SK-N-SH treated with all-trans-retinoic acid at 6 μM for 48 hours (cell line): Measurements from ENCODE around the gene SAMD4B.

Experiments used
- ATAC-seq: fragments of 200-7000 bp; cut with Tn5 transposase; 3 replicates; pipeline ENCODE4 v1.9.1; 2020; ENCODE audit warnings: mild to moderate bottlenecking, moderate library complexity
- ARNTL ChIP-seq: fragments of 450-650 bp; formaldehyde crosslinking; IDR thresholded peaks from 2 replicates; pipeline ENCODE4 v1.5.0; 2020; ENCODE audit warnings: low read depth, mild to moderate bottlenecking, moderate library complexity, borderline replicate concordance
- CREB5 ChIP-seq: fragments of 250-450 bp; sonication (Bioruptor Pico); IDR thresholded peaks from 2 replicates; pipeline ENCODE4 v1.5.1; 2020; ENCODE audit warnings: low read depth, mild to moderate bottlenecking, moderate library complexity
- CSDC2 ChIP-seq: fragments of 250-450 bp; sonication (Bioruptor Pico); IDR thresholded peaks from 2 replicates; pipeline ENCODE4 v1.5.0; 2020; ENCODE audit warnings: mild to moderate bottlenecking, moderate library complexity
- CSRNP3 ChIP-seq: fragments of 250-450 bp; sonication (Bioruptor Pico); IDR thresholded peaks from 2 replicates; pipeline ENCODE4 v1.5.1; 2021; ENCODE audit warnings: mild to moderate bottlenecking, moderate library complexity
- ESRRG ChIP-seq: fragments of 250-450 bp; sonication (Bioruptor Pico); IDR thresholded peaks from 2 replicates; pipeline ENCODE4 v1.6.1; 2021; ENCODE audit warnings: mild to moderate bottlenecking
- OSR1 ChIP-seq: fragments of 250-450 bp; sonication (Bioruptor Pico); IDR thresholded peaks from 2 replicates; pipeline ENCODE4 v1.8.0; 2022; ENCODE audit warnings: moderate library complexity, mild to moderate bottlenecking, inconsistent platforms
- PATZ1 ChIP-seq: fragments of 250-450 bp; sonication (Bioruptor Pico); IDR thresholded peaks from 2 replicates; pipeline ENCODE4 v1.8.0; 2020; ENCODE audit warnings: mild to moderate bottlenecking, moderate library complexity, borderline replicate concordance
- PPARA ChIP-seq: fragments of 250-450 bp; sonication (Bioruptor Pico); IDR thresholded peaks from 2 replicates; pipeline ENCODE4 v1.5.0; 2020; ENCODE audit warnings: mild to moderate bottlenecking, borderline replicate concordance
- SNAI2 ChIP-seq: fragments of 250-450 bp; sonication (Bioruptor Pico); IDR thresholded peaks from 2 replicates; pipeline ENCODE4 v1.5.0; 2020; ENCODE audit warnings: mild to moderate bottlenecking, moderate library complexity
- TOX ChIP-seq: fragments of 250-450 bp; sonication (Bioruptor Pico); IDR thresholded peaks from 2 replicates; pipeline ENCODE4 v1.8.0; 2021; ENCODE audit warnings: mild to moderate bottlenecking, moderate library complexity, borderline replicate concordance
- TSHZ2 ChIP-seq: fragments of 250-450 bp; sonication (Bioruptor Pico); IDR thresholded peaks from 2 replicates; pipeline ENCODE4 v1.5.0; 2020; ENCODE audit warnings: mild to moderate bottlenecking, moderate library complexity
- ZFP3 ChIP-seq: fragments of 250-450 bp; sonication (Bioruptor Pico); IDR thresholded peaks from 2 replicates; pipeline ENCODE4 v1.5.0; 2020; ENCODE audit warnings: mild to moderate bottlenecking, moderate library complexity
- ZNF565 ChIP-seq: fragments of 450-650 bp; formaldehyde crosslinking; conservative IDR thresholded peaks from 2 replicates; pipeline ENCODE4 v1.5.0; 2020; ENCODE audit warnings: low read depth, mild to moderate bottlenecking, moderate library complexity
- ZNF70 ChIP-seq: fragments of 450-650 bp; formaldehyde crosslinking; IDR thresholded peaks from 2 replicates; pipeline ENCODE4 v1.5.0; 2020; ENCODE audit warnings: mild to moderate bottlenecking, moderate library complexity

Gene SAMD4B

GRCh38 chr19:39301021-39301420 lies 41.2 kb upstream of the SAMD4B start:
- ATAC-seq = no peak

GRCh38 chr19:39301562-39301961 lies 40.7 kb upstream of the SAMD4B start:
- TF ChIP-seq PATZ1 (CRISPR knock-in tag) (no peak), TSHZ2 (no peak), TOX (CRISPR knock-in tag) (no peak), PPARA (CRISPR knock-in tag) (no peak), CSDC2 (no peak), ARNTL (CRISPR knock-in tag) (no peak), ZNF70 (CRISPR knock-in tag) (no peak), CREB5 (CRISPR knock-in tag) (no peak)
- no peak for ATAC-seq

More at GRCh38 chr19:39301021-39301420, 41.2 kb upstream of the SAMD4B start:
- TF ChIP-seq ZFP3 (CRISPR knock-in tag) (no peak), ZNF70 (CRISPR knock-in tag) (no peak), PATZ1 (CRISPR knock-in tag) (no peak), ESRRG (CRISPR knock-in tag) (no peak), OSR1 (CRISPR knock-in tag) (no peak), PPARA (CRISPR knock-in tag) (no peak), TSHZ2 (no peak), ZNF565 (CRISPR knock-in tag) (no peak), SNAI2 (CRISPR knock-in tag) (no peak)

- ATAC-seq = no peak
- no peak for TF ChIP-seq CSRNP3 (CRISPR knock-in tag)
- no peak for TF ChIP-seq CREB5 (CRISPR knock-in tag)
These were observed 38.6 kb upstream of the SAMD4B start for GRCh38 chr19:39303373-39304184.
